ENCODE data around the gene NALCN. TPM values are rescaled to one million over a fixed set of nuclear protein-coding genes. Genes with fewer than 3 reads are reported as not detected.

The NALCN gene
- total RNA-seq, 1 donor from 2014 or later = not detected

- H3K27ac Mint-ChIP-seq = no peak overlapping the region
- H3K36me3 Mint-ChIP-seq (ENCODE audit: low read depth) = no peaks in the 10 kb centered on the region
- ATAC-seq (ENCODE audit: low read depth) (no peak), DNase-seq (no peak)
- H3K4me1 Mint-ChIP-seq = no peaks in the 10 kb centered on the region
- CTCF ChIA-PET = no interaction called here
- intact Hi-C loops (cut with micrococcal nuclease) = no loop called here
- no peak overlapping the region for H3K4me3 Mint-ChIP-seq
- no peaks in the 10 kb centered on the region for H3K9me3 Mint-ChIP-seq
- POLR2A ChIA-PET = no interaction called here
- TF ChIP-seq CTCF (IDR thresholded peaks at IDR 0.05) = no peak
- no peaks in the 10 kb centered on the region for H3K27me3 Mint-ChIP-seq
These were observed 15.1 kb downstream of the NALCN start for GRCh38 chr13:101401196-101401595.

DNA sequence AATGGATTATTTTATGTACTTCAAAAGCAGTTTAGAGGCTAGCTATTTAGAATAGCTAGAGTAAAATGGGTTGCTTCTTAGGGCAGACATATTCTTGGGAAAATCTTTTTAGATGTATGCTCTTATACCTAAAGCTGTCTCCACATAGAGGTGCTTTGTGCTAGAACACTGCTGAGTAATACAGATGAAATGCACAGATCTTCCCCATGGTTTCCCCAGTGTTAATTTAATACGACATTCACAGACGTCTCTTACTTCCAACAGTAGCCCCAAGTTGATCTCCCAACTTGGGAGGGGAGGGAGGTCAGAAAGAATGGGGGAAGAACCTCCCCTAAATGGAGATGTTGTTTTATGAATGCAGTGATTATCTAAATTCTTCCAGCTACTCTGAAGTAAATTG is 16.9 kb downstream of the NALCN start:
- Mint-ChIP-seq H3K36me3 (ENCODE audit: low read depth) (no peaks in the 10 kb centered on the region), H3K4me3 (no peak overlapping the region), H3K4me1 (no peaks in the 10 kb centered on the region), H3K27ac (no peak overlapping the region), H3K9me3 (no peaks in the 10 kb centered on the region), H3K27me3 (no peaks in the 10 kb centered on the region)
- no peak for ATAC-seq (ENCODE audit: low read depth)
- DNase-seq = no peak
- intact Hi-C loops (cut with micrococcal nuclease) = no loop called here
- ChIA-PET POLR2A (no interaction called here), CTCF (no interaction called here)
- TF ChIP-seq CTCF (IDR thresholded peaks at IDR 0.05) = no peak

- POLR2A ChIA-PET = no interaction called here
- ATAC-seq (ENCODE audit: low read depth) (no peak), DNase-seq (no peak)
- H3K9me3 Mint-ChIP-seq = no peaks in the 10 kb centered on the region
- no peak for TF ChIP-seq CTCF (IDR thresholded peaks at IDR 0.05)
- no peaks in the 10 kb centered on the region for H3K4me1 Mint-ChIP-seq
- H3K4me3 Mint-ChIP-seq = no peak overlapping the region
- intact Hi-C loops (cut with micrococcal nuclease) = no loop called here
- H3K27me3 Mint-ChIP-seq = no peaks in the 10 kb centered on the region
- CTCF ChIA-PET = no interaction called here
- H3K36me3 Mint-ChIP-seq (ENCODE audit: low read depth) = no peaks in the 10 kb centered on the region
- no peak overlapping the region for H3K27ac Mint-ChIP-seq
These were observed 17.4 kb downstream of the NALCN start for GRCh38 chr13:101398920-101399319.

DNA sequence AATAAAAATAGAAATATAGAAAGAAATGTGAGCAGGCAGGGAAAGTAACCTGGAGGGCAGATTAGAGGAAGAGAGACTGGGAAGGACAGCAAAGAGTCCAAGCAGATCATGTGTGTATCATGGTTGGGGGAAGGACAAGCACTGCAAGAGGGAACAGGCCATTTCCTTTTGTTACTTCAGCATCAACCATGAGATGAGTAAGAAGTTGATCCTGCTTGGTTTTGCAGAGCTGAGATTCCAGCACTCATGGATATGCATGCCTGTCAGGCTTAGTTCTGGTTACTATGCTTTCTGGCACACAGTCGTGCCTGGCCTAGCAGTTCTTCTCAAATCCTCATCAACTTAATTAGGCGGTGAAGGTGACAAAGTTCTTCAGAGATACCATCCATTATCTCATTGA is 18.1 kb downstream of the NALCN start:
- Mint-ChIP-seq H3K9me3 (no peaks in the 10 kb centered on the region), H3K27me3 (no peaks in the 10 kb centered on the region), H3K4me3 (no peak overlapping the region), H3K4me1 (no peaks in the 10 kb centered on the region), H3K27ac (no peak overlapping the region), H3K36me3 (ENCODE audit: low read depth) (no peaks in the 10 kb centered on the region)
- POLR2A ChIA-PET = no interaction called here
- TF ChIP-seq CTCF (IDR thresholded peaks at IDR 0.05) = no peak
- intact Hi-C loops (cut with micrococcal nuclease) = no loop called here
- ATAC-seq (ENCODE audit: low read depth) = no peak
- no peak for DNase-seq
- CTCF ChIA-PET = no interaction called here

DNA sequence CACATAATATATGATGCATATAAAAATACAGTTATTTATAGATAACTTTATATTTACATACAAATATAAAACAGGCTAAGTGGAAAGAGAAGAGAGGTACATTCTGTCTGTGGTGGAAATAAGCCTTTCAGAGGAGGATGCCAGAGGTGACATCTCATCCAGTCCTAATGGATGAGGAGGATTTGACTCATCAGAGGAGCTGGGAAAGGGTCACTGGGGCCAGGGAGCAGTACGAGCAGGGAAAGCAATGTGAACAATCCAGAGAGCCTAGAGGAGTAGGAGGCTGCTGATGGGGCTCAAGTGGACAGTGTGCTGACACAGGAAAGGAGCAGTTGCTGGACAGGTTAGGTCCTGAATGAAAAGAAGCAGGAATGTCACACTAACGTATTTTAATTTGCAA is 18.6 kb downstream of the NALCN start:
- no peaks in the 10 kb centered on the region for H3K27me3 Mint-ChIP-seq
- H3K36me3 Mint-ChIP-seq (ENCODE audit: low read depth) = no peaks in the 10 kb centered on the region
- H3K4me3 Mint-ChIP-seq = no peak overlapping the region
- no peaks in the 10 kb centered on the region for H3K9me3 Mint-ChIP-seq
- DNase-seq (no peak), ATAC-seq (ENCODE audit: low read depth) (no peak)
- ChIA-PET CTCF (no interaction called here), POLR2A (no interaction called here)
- no peak overlapping the region for H3K27ac Mint-ChIP-seq
- H3K4me1 Mint-ChIP-seq = no peaks in the 10 kb centered on the region
- no peak for TF ChIP-seq CTCF (IDR thresholded peaks at IDR 0.05)
- intact Hi-C loops (cut with micrococcal nuclease) = no loop called here

All from activated B cell treated with CpG ODN at 0.5 μM for 24 hours (primary cell).